ENCODE data around the gene PRDM2.

Gene PRDM2

GRCh38 chr1:13836136-13836535, 136.1 kb downstream of the PRDM2 start (continued):
- TF ChIP-seq TCF4 (CRISPR knock-in tag; IDR thresholded peaks at IDR 0.05; ENCODE audit: borderline replicate concordance), result no peak
- TF ChIP-seq ISL1 (CRISPR knock-in tag; IDR thresholded peaks at IDR 0.05), result no peak

DNA sequence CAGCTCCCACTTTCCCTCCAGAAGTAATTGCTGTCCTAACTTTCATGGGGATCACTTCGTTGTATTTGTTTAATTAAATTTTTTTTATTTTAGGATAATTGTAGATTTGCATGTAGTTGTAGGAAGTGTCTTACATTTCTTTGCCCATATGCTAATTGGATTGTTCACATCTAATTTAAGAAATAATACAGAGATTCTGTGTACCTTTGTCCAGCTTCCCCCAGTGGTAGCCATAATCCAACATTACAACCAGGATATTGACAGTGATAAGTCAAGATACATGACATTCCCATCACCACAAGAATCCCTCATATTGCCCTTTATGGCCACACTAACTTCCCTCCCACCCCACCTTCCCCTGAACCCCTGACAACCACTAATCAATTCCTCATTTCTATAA, 136.6 kb downstream of the PRDM2 start:
- ATAC-seq, result no peak
- TF ChIP-seq CSRNP3 (CRISPR knock-in tag; IDR thresholded peaks at IDR 0.05), result no peak
- TF ChIP-seq TCF4 (CRISPR knock-in tag; IDR thresholded peaks at IDR 0.05; ENCODE audit: borderline replicate concordance), result no peak
- no peak for TF ChIP-seq ZNF8 (CRISPR knock-in tag; IDR thresholded peaks at IDR 0.05)
- TF ChIP-seq, protein P1, sequence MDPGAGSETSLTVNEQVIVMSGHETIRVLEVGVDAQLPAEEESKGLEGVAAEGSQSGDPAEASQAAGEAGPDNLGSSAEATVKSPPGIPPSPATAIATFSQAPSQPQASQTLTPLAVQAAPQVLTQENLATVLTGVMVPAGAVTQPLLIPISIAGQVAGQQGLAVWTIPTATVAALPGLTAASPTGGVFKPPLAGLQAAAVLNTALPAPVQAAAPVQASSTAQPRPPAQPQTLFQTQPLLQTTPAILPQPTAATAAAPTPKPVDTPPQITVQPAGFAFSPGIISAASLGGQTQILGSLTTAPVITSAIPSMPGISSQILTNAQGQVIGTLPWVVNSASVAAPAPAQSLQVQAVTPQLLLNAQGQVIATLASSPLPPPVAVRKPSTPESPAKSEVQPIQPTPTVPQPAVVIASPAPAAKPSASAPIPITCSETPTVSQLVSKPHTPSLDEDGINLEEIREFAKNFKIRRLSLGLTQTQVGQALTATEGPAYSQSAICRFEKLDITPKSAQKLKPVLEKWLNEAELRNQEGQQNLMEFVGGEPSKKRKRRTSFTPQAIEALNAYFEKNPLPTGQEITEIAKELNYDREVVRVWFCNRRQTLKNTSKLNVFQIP (CRISPR knock-in tag; IDR thresholded peaks at IDR 0.05; ENCODE audit: borderline replicate concordance, low read depth), result no peak
- TF ChIP-seq ZNF565 (CRISPR knock-in tag; conservative IDR thresholded peaks at IDR 0.05; ENCODE audit: low read depth), result no peak

GRCh38 chr1:13838236-13838635, 138.2 kb downstream of the PRDM2 start:
- ATAC-seq, result no peak
- TF ChIP-seq, protein P2, sequence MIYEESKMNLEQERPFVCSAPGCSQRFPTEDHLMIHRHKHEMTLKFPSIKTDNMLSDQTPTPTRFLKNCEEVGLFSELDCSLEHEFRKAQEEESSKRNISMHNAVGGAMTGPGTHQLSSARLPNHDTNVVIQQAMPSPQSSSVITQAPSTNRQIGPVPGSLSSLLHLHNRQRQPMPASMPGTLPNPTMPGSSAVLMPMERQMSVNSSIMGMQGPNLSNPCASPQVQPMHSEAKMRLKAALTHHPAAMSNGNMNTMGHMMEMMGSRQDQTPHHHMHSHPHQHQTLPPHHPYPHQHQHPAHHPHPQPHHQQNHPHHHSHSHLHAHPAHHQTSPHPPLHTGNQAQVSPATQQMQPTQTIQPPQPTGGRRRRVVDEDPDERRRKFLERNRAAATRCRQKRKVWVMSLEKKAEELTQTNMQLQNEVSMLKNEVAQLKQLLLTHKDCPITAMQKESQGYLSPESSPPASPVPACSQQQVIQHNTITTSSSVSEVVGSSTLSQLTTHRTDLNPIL (CRISPR knock-in tag; IDR thresholded peaks at IDR 0.05; ENCODE audit: low read depth), result no peak
- TF ChIP-seq TOX (CRISPR knock-in tag; IDR thresholded peaks at IDR 0.05; ENCODE audit: borderline replicate concordance) (no peak), TSHZ2 (CRISPR knock-in tag; IDR thresholded peaks at IDR 0.05) (no peak), BACH2 (CRISPR knock-in tag; IDR thresholded peaks at IDR 0.05; ENCODE audit: borderline replicate concordance) (no peak), CSRNP3 (CRISPR knock-in tag; IDR thresholded peaks at IDR 0.05) (no peak), ARNTL (CRISPR knock-in tag; IDR thresholded peaks at IDR 0.05; ENCODE audit: borderline replicate concordance, low read depth) (no peak)
- TF ChIP-seq, protein P3, sequence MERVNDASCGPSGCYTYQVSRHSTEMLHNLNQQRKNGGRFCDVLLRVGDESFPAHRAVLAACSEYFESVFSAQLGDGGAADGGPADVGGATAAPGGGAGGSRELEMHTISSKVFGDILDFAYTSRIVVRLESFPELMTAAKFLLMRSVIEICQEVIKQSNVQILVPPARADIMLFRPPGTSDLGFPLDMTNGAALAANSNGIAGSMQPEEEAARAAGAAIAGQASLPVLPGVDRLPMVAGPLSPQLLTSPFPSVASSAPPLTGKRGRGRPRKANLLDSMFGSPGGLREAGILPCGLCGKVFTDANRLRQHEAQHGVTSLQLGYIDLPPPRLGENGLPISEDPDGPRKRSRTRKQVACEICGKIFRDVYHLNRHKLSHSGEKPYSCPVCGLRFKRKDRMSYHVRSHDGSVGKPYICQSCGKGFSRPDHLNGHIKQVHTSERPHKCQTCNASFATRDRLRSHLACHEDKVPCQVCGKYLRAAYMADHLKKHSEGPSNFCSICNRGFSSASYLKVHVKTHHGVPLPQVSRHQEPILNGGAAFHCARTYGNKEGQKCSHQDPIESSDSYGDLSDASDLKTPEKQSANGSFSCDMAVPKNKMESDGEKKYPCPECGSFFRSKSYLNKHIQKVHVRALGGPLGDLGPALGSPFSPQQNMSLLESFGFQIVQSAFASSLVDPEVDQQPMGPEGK (CRISPR knock-in tag; IDR thresholded peaks at IDR 0.05; ENCODE audit: borderline replicate concordance), result no peak

- ATAC-seq, result no peak
- TF ChIP-seq ZFP30 (CRISPR knock-in tag; IDR thresholded peaks at IDR 0.05) (no peak), TSHZ2 (CRISPR knock-in tag; IDR thresholded peaks at IDR 0.05) (no peak), ISL1 (CRISPR knock-in tag; IDR thresholded peaks at IDR 0.05) (no peak), BACH2 (CRISPR knock-in tag; IDR thresholded peaks at IDR 0.05; ENCODE audit: borderline replicate concordance) (no peak), ZNF8 (CRISPR knock-in tag; IDR thresholded peaks at IDR 0.05) (no peak), CSRNP3 (CRISPR knock-in tag; IDR thresholded peaks at IDR 0.05) (no peak), ESRRG (CRISPR knock-in tag; IDR thresholded peaks at IDR 0.05) (no peak), GLIS3 (CRISPR knock-in tag; IDR thresholded peaks at IDR 0.05) (no peak), CSDC2 (CRISPR knock-in tag; IDR thresholded peaks at IDR 0.05) (no peak), SNAI2 (CRISPR knock-in tag; IDR thresholded peaks at IDR 0.05) (no peak), TOX (CRISPR knock-in tag; IDR thresholded peaks at IDR 0.05; ENCODE audit: borderline replicate concordance) (no peak), TCF4 (CRISPR knock-in tag; IDR thresholded peaks at IDR 0.05; ENCODE audit: borderline replicate concordance) (no peak), ARNTL (CRISPR knock-in tag; IDR thresholded peaks at IDR 0.05; ENCODE audit: borderline replicate concordance, low read depth) (no peak)
- TF ChIP-seq, protein P2 (CRISPR knock-in tag; IDR thresholded peaks at IDR 0.05; ENCODE audit: low read depth), result no peak
Observed at GRCh38 chr1:13842497-13842896, 142.5 kb downstream of the PRDM2 start.

Measured in SK-N-SH treated with all-trans-retinoic acid at 6 μM for 48 hours (cell line).